Measurements from ENCODE around the gene SLAMF1. TPM values are rescaled to one million over a fixed set of nuclear protein-coding genes. Genes with fewer than 3 reads are reported as not detected.
A peak's percentile ranks its signal among the peaks of the same experiment; 100 is the strongest.

Gene SLAMF1
- total and polyA plus RNA-seq, 8 donors, result 0.16 to 0.47 (median 0.38) TPM; not detected in 1

DNA sequence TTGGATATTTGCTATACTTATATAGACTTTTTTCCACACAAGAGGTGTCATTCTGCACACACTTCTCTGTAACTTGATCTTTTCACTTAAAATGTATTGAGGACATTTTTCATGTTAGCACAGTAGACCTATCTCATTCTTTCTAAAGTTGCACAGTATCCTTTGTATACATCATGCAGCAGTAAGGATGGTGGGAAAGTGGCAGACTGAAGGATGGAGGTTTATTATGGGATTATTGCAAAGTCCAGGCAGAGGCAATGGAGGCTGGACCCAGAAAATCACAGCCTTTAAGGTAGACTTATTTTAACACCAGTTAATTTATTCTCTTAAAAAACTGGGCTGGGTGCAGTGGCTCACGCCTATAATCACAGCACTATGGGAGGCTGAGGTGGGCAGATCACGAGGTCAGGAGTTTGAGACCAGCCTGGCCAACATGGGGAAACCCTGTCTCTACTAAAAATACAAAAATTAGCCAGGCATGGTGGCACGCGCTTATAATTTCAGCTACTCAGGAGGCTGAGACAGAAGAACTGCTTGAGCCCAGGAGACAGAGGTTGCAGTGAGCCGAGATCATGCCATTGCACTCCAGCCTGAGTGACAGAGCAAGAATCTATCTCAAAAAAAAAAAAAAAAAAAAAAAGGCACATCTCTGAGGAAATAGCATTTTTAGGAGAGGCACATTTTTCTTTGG, 25.8 kb downstream of the SLAMF1 start:
- FAIRE-seq (no peak), DNase-seq (no peak), ATAC-seq (no peak)
- Histone ChIP-seq H3K27ac (no peak overlapping the region), H3K4me1 (no peaks in the 10 kb centered on the region), H3K36me3 (no peaks in the 10 kb centered on the region), H3K27me3 (no peaks in the 10 kb centered on the region), H3K4me3 (no peak overlapping the region), H3K9me3 (no peaks in the 10 kb centered on the region)
- intact Hi-C loops (cut with DNase I), result no loop called here
- 78 to 88% methylated on average over 5 of the region's 5 CpGs for WGBS, 2 donors
- TF ChIP-seq, protein P1, sequence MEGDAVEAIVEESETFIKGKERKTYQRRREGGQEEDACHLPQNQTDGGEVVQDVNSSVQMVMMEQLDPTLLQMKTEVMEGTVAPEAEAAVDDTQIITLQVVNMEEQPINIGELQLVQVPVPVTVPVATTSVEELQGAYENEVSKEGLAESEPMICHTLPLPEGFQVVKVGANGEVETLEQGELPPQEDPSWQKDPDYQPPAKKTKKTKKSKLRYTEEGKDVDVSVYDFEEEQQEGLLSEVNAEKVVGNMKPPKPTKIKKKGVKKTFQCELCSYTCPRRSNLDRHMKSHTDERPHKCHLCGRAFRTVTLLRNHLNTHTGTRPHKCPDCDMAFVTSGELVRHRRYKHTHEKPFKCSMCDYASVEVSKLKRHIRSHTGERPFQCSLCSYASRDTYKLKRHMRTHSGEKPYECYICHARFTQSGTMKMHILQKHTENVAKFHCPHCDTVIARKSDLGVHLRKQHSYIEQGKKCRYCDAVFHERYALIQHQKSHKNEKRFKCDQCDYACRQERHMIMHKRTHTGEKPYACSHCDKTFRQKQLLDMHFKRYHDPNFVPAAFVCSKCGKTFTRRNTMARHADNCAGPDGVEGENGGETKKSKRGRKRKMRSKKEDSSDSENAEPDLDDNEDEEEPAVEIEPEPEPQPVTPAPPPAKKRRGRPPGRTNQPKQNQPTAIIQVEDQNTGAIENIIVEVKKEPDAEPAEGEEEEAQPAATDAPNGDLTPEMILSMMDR (IDR thresholded peaks at IDR 0.05), result no peak

DNA sequence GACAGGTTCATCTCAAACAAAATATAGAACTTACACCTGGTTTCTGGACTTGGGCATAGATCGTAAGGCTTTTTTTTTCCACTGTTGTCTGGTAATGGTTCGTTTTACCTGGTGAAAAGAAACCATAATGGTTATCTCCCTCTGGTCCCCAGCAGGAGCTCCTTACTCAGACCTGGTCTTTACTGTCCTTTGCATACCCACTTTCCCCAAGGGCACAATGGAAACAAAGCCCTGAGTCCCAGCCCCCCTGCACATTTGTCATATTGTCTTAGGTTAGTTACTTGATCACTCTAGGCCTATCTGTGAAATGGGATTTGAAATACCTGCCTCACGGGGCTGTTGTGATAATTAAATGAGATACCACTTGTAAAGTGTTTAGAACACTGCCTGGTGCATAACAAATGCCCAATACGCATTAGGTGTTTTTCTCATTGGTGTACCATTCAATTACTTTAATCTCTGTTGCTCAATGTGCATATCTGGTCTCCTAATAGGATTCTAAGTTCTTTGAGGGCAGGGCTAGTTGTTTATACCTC, 27.0 kb downstream of the SLAMF1 start:
- Histone ChIP-seq H3K4me3 (no peak overlapping the region), H3K4me1 (no peaks in the 10 kb centered on the region), H3K36me3 (no peaks in the 10 kb centered on the region), H3K9me3 (no peaks in the 10 kb centered on the region), H3K27me3 (no peaks in the 10 kb centered on the region), H3K27ac (no peak overlapping the region)
- ATAC-seq, result no peak
- intact Hi-C loops (cut with DNase I), result loop anchor here in 1 of 3 donors (10.0 kb wide), 1 partner anchor 195 kb away; no protein-coding TSS in a partner anchor
- DNase-seq, result no peak
- no peak for FAIRE-seq
- TF ChIP-seq, protein P1 (IDR thresholded peaks at IDR 0.05), result no peak
- 77 to 86% methylated on average over 4 of the region's 4 CpGs for WGBS, 2 donors

DNA sequence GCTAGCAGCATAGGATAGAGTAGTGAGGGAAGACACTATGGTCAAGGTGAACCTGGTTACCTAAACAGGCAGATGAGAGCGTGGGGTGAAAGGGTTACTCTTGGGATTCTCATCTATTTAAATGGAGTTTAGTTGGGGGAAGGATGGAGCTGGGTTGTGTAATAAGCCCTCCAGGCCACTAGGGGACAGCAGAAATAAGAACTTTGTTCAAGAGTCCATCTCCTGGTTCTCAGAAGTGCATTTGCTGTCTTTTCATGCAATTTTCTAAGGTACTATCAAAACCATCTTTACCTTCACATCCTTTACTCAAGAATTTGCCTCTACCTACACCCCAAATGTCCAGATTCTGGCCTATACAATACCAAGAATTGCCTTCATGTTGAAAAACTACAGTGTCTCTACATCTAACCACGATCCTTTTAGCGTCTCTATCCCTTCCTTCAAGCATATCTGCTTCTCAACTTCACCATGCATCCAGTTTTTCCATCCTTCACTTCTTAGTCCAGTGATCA, 28.0 kb downstream of the SLAMF1 start:
- TF ChIP-seq, protein P1 (IDR thresholded peaks at IDR 0.05), result peak in 2 of 4 donors; percentile 16 to 23
- no peak for ATAC-seq
- 83 to 92% methylated on average over 3 of the region's 3 CpGs for WGBS, 2 donors

DNA sequence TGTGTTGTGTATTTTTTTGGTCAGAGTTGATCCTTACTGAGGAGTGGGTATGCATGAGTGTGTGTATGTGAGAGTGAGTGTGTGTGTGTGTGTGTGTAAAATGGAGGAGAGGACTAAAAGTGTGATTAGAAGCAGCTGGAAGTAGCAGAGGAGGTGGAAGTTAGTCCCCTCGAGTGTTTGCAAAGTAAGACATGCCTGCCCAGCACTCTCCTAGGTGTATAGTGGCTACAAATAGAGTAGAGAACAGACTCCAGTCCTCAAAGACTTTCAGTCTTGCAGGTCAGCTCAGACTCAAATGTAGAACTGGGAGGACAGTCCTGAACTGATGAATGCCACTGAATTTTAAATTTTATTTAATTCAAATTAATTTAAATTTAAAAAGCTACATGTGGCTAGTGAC, 28.5 kb downstream of the SLAMF1 start:
- no peak overlapping the region for H3K27ac ChIP-seq
- H3K27me3 ChIP-seq, result no peaks in the 10 kb centered on the region
- intact Hi-C loops (cut with DNase I), result loop anchor here in 1 of 3 donors (10.0 kb wide), 1 partner anchor 194 kb away; no protein-coding TSS in a partner anchor
- TF ChIP-seq, protein P1 (IDR thresholded peaks at IDR 0.05), result no peak
- ATAC-seq, result no peak
- no peak overlapping the region for H3K4me3 ChIP-seq
- no peaks in the 10 kb centered on the region for H3K36me3 ChIP-seq
- FAIRE-seq, result no peak
- 39 to 46% methylated on average over 1 of the region's 1 CpG for WGBS, 2 donors
- no peak for DNase-seq
- no peaks in the 10 kb centered on the region for H3K4me1 ChIP-seq
- H3K9me3 ChIP-seq, result no peaks in the 10 kb centered on the region

More for the DNA sequence above, 28.0 kb downstream of the SLAMF1 start:
- Histone ChIP-seq H3K36me3 (no peaks in the 10 kb centered on the region), H3K4me1 (no peaks in the 10 kb centered on the region), H3K4me3 (no peak overlapping the region), H3K27ac (no peak overlapping the region), H3K9me3 (no peaks in the 10 kb centered on the region), H3K27me3 (no peaks in the 10 kb centered on the region)
- DNase-seq (no peak), FAIRE-seq (no peak)
- intact Hi-C loops (cut with DNase I), result loop anchor here in 1 of 3 donors (10.0 kb wide), 1 partner anchor 194 kb away; no protein-coding TSS in a partner anchor

DNA sequence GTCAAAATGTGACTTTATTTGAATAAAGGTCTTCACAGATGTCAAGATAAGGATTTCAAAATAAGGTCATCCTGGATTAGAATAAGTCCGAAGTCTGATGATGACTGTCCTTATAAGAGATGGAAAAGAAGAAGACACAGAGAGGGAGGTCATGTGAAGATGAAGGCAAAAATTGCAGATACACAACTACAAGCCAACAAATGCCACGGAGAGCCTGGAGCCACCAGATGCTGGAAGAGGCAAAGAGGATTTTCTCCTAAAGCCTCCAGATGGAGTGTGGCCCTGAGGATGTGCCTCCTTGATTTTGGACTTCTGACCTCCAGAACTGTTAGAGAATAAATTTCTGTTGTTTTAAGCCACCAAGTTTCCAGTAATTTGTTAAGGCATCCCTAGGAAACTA, 31.2 kb downstream of the SLAMF1 start:
- no peaks in the 10 kb centered on the region for H3K36me3 ChIP-seq
- WGBS, 2 donors, result 78 to 81% methylated on average over 2 of the region's 2 CpGs
- H3K27me3 ChIP-seq, result no peaks in the 10 kb centered on the region
- H3K27ac ChIP-seq, result no peak overlapping the region
- no peak overlapping the region for H3K4me3 ChIP-seq
- H3K9me3 ChIP-seq, result no peaks in the 10 kb centered on the region
- no peak for DNase-seq
- TF ChIP-seq, protein P1 (IDR thresholded peaks at IDR 0.05), result no peak
- no peak for ATAC-seq
- intact Hi-C loops (cut with DNase I), result loop anchor here in 1 of 3 donors (10.0 kb wide), 1 partner anchor 191 kb away; no protein-coding TSS in a partner anchor
- no peaks in the 10 kb centered on the region for H3K4me1 ChIP-seq
- no peak for FAIRE-seq
